Sigmoid colon (tissue), 4 donors: ENCODE results near the gene C9.

ENCODE experiments used
- CTCF ChIP-seq, 4 experiments: fragments of 450-650 bp in 3 of 4; fragments of 200-600 bp in 1 of 4; IDR thresholded peaks; one replicate each; pipeline ENCODE4 v1.5.1; 2016 to 2019; ENCODE audit warnings: antibody characterized with exemption in 4 of 4, mild to moderate bottlenecking in 3 of 4, moderate library complexity in 2 of 4
- EP300 ChIP-seq, 4 donors: sonication (generic); formaldehyde crosslinking; IDR thresholded peaks; one replicate each; pipeline ENCODE4 v1.6.1; 2017; ENCODE audit warnings: antibody characterized with exemption in 4 of 4
- POLR2AphosphoS5 ChIP-seq, 4 donors: sonication (generic); formaldehyde crosslinking; IDR thresholded peaks; one replicate each; pipeline ENCODE4 v1.6.1; 2017; ENCODE audit warnings: antibody characterized with exemption in 4 of 4

- TF ChIP-seq CTCF (IDR thresholded peaks at IDR 0.05) (no peak), EP300 (IDR thresholded peaks at IDR 0.05) (no peak), POLR2AphosphoS5 (IDR thresholded peaks at IDR 0.05) (no peak)
Observed at GRCh38 chr5:39301406-39301805, 62.9 kb downstream of the C9 start.
